ENCODE data around the gene RAB19.

- TF ChIP-seq CTCF (conservative IDR thresholded peaks at IDR 0.05 in 1 of 2, IDR thresholded peaks at IDR 0.05 in 1 of 2; ENCODE audit: extremely low read depth in 1 of 2, insufficient read depth in 1 of 2, low read depth in 1 of 2, low read length in 2 of 2) (no peak), EZH2 (IDR thresholded peaks at IDR 0.05; ENCODE audit: borderline replicate concordance, low read length) (no peak)
Measured at GRCh38 chr7:140454657-140455015, 50.8 kb downstream of the RAB19 start.
